Kidney (tissue), 14 donors: ENCODE measurements around the gene MLLT1. TPM values are rescaled to one million over a fixed set of nuclear protein-coding genes. Genes with fewer than 3 reads are reported as not detected.

ENCODE experiments used
- DNase-seq, 5 donors: peaks; one replicate each; pipeline ENCODE4 v3.0.0-alpha.2; 2013 to 2020
- FAIRE-seq: peaks from 2 replicates; lab custom pipeline; 2012; peaks lifted over from hg19 to GRCh38; lab: Jason Lieb, UNC
- H3K27ac ChIP-seq, 2 donors: one replicate each; pipeline ENCODE4 v1.7.0; 2013; ENCODE audit warnings: low read depth in 2 of 2, low read length in 2 of 2, inconsistent platforms in 1 of 2
- H3K27me3 ChIP-seq: one replicate; pipeline ENCODE4 v1.7.1; 2013; ENCODE audit warnings: low read length, inconsistent platforms; ENCODE audit not compliant: control insufficient read depth, insufficient read depth
- H3K36me3 ChIP-seq, 3 donors: one replicate each; pipeline versions ENCODE4 v1.7.0 to v1.7.1; 2013; ENCODE audit warnings: low read length in 3 of 3, control low read depth in 1 of 3, inconsistent platforms in 1 of 3; ENCODE audit not compliant: insufficient read depth in 3 of 3, control insufficient read depth in 2 of 3
- H3K4me1 ChIP-seq, 3 donors: one replicate each; pipeline versions ENCODE4 v1.7.0 to v1.7.1; 2013; ENCODE audit warnings: low read length in 3 of 3, inconsistent platforms in 1 of 3, low read depth in 1 of 3; ENCODE audit not compliant: control insufficient read depth in 2 of 3, insufficient read depth in 2 of 3
- H3K4me3 ChIP-seq, 3 donors: one replicate each; pipeline versions ENCODE4 v1.7.0 to v1.8.1; 2013; ENCODE audit warnings: low read length in 3 of 3, control low read depth in 1 of 3, inconsistent platforms in 1 of 3
- H3K9ac ChIP-seq, 3 donors: one replicate each; pipeline versions ENCODE4 v1.7.0 to v1.7.1; 2013; ENCODE audit warnings: low read length in 3 of 3, control low read depth in 1 of 3, inconsistent platforms in 1 of 3
- H3K9me3 ChIP-seq, 3 donors: one replicate each; pipeline versions ENCODE4 v1.7.0 to v1.7.1; 2013; ENCODE audit warnings: low read length in 3 of 3, control low read depth in 1 of 3, inconsistent platforms in 1 of 3; ENCODE audit not compliant: control insufficient read depth in 2 of 3, insufficient read depth in 1 of 3
- CTCF ChIP-seq: IDR thresholded peaks from 3 replicates; pipeline ENCODE4 v1.5.1; 2012; ENCODE audit warnings: mild to moderate bottlenecking, moderate library complexity, borderline replicate concordance; ENCODE audit not compliant: insufficient read depth; ENCODE audit errors: extremely low read depth
- intact Hi-C: fragments of 100-400 bp; cut with DNase I; formaldehyde crosslinking; loops from one replicate; pipeline ENCODE4 v1.11.1; 2022
- polyA plus RNA-seq: library from polyadenylated mRNA; stranded (reverse); fragments of 350-450 nt; fragmentation: Illumina TruSeq; extraction: RNeasy Lipid Tissue Mini Kit (QIAGEN cat#74804); gene quantifications from one replicate; pipeline ENCODE4 v1.2.3, GENCODE V29; 2014; ENCODE audit warnings: low read depth, low replicate concordance; ENCODE audit not compliant: insufficient read depth
- total RNA-seq: library from RNA; stranded (reverse); fragmentation: NEBNext Ultra II Directional; extraction: Animal tissue kit (Norgen Biotek cat#: 25700); gene quantifications from one replicate; pipeline ENCODE4 v1.2.1, GENCODE V29; 2021
- donor health status: control.
- donor health status: control.
- donor health status: control.
- donor health status: control.
- donor health status: control.
- donor health status: DM: yes; HTN: yes; CAD: no.
- donor health status: Normal renal cell carcinoma (clear cell type).

The MLLT1 gene
- total and polyA plus RNA-seq, 2 donors from 2014 or later, result 32.0 to 53.2 TPM

- H3K27me3 ChIP-seq, result no peaks in the 10 kb centered on the region
- no peaks in the 10 kb centered on the region for H3K36me3 ChIP-seq
- TF ChIP-seq CTCF, result no peak
- H3K4me1 ChIP-seq, result peaks cover 0 to 7% (median 0%) of the 10 kb centered on the region in 3 donors
- no peak overlapping the region for H3K9ac ChIP-seq
- intact Hi-C loops, result no loop called here
- DNase-seq, result no peak
- no peak for FAIRE-seq
- H3K27ac ChIP-seq, result no peak overlapping the region
- H3K4me3 ChIP-seq, result no peak overlapping the region
- no peaks in the 10 kb centered on the region for H3K9me3 ChIP-seq
Measured at GRCh38 chr19:6204212-6204611, 75.6 kb downstream of the MLLT1 start.

GRCh38 chr19:6199240-6199994, 80.4 kb downstream of the MLLT1 start:
- H3K9me3 ChIP-seq, result no peaks in the 10 kb centered on the region
- H3K4me3 ChIP-seq, result peak overlapping the region; percentile 86 to 94 (median 89)
- peak; percentile 51 for TF ChIP-seq CTCF
- peak; percentile 99 to 100 (median 100) for DNase-seq
- no peaks in the 10 kb centered on the region for H3K27me3 ChIP-seq
- peak overlapping the region in 2 of 3 donors; percentile 83 to 90 for H3K9ac ChIP-seq
- peaks cover 0 to 11% (median 0%) of the 10 kb centered on the region in 3 donors for H3K4me1 ChIP-seq
- no peaks in the 10 kb centered on the region for H3K36me3 ChIP-seq
- no peak for FAIRE-seq
- no peak overlapping the region for H3K27ac ChIP-seq
- intact Hi-C loops, result no loop called here

GRCh38 chr19:6198896-6199239, 80.9 kb downstream of the MLLT1 start:
- Histone ChIP-seq H3K36me3 (no peaks in the 10 kb centered on the region), H3K4me1 (peaks cover 0 to 11% (median 0%) of the 10 kb centered on the region in 3 donors), H3K4me3 (peak overlapping the region; percentile 86 to 94 (median 89)), H3K9ac (peak overlapping the region in 2 of 3 donors; percentile 83 to 90), H3K27ac (no peak overlapping the region), H3K9me3 (no peaks in the 10 kb centered on the region), H3K27me3 (no peaks in the 10 kb centered on the region)
- DNase-seq, result no peak
- no peak for FAIRE-seq
- no peak for TF ChIP-seq CTCF
- intact Hi-C loops, result no loop called here
